ENCODE results near the gene PITPNC1.
"Not testable (repeated sequence)": the region's sequence is repeated elsewhere in the genome, so short reads cannot be mapped to it uniquely, and the experiment has no call there.

The PITPNC1 gene

GRCh38 chr17:67600408-67600807 lies 223.3 kb downstream of the PITPNC1 start:
- DNase-seq = no peak

DNA sequence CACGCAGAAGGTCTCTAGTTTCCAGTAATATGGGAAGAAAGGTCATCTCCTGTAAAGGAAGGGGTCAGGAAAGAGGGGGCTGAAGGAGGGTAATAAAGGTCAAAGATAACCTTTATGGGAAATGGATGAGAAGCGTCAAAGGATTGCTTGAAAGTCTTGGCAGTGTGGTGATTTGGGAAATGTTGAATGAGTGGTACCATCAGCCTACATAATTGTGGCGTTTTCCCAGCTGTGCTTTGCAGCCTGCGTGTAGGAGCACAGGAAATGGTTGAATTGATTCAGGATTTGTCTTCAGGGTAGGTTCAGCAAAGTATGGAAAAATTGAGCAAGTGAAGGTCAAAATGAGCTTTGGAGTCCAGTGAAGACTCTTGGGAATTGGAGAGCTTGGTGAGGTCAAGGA lies 224.8 kb downstream of the PITPNC1 start:
- no peak for DNase-seq

GRCh38 chr17:67602444-67602843 lies 225.4 kb downstream of the PITPNC1 start:
- no peak for DNase-seq

- peak; percentile 33 for DNase-seq
Observed at GRCh38 chr17:67602974-67603373, 225.9 kb downstream of the PITPNC1 start.

GRCh38 chr17:67605256-67605912 lies 228.3 kb downstream of the PITPNC1 start:
- no peak for DNase-seq

- DNase-seq = no peak
Observed at GRCh38 chr17:67606471-67606870, 229.4 kb downstream of the PITPNC1 start.

GRCh38 chr17:67606896-67607604 lies 230.0 kb downstream of the PITPNC1 start:
- DNase-seq = no peak

DNA sequence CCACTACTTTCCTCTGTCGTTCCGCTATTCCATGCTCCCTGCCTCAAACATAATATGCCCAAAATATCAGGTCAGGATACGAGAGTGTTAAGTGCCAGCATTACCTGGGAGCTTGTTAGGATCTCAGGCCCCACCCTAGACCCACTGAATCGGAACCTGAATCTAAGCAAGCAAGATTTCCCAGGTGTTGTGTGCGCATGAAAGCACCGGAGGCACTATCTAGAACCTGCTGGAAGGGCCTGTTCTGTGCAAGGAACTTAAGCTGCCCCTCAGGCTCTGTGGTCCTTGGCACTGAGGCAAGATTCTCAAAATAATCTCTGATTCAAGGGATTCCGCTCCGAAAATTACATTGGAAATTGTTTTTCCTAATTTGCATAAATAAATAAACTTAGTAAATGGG lies 233.0 kb downstream of the PITPNC1 start:
- no peak for DNase-seq

- DNase-seq = no peak
Observed at GRCh38 chr17:67613961-67614360, 236.9 kb downstream of the PITPNC1 start.

GRCh38 chr17:67615011-67615561 lies 238.0 kb downstream of the PITPNC1 start:
- DNase-seq = no peak

DNA sequence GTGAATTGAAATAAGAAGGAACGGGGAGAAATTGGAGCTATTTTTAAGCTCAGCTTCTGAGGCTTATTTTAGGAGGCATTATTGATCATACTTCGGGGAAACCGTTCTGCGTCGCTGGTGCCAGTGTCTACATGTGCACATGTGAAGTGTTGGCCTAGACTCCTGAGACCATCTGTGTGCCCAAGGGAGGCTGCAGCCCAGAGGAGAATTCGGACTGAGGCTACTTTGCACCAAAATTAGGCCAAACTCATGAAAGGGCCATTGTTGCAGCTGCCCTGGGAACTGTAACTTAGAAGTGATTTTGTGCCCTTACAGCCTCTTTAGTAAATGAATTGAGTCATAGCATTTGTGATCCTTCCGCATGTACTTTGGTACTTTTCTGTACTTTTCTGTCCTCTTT lies 238.7 kb downstream of the PITPNC1 start:
- DNase-seq = no peak

DNA sequence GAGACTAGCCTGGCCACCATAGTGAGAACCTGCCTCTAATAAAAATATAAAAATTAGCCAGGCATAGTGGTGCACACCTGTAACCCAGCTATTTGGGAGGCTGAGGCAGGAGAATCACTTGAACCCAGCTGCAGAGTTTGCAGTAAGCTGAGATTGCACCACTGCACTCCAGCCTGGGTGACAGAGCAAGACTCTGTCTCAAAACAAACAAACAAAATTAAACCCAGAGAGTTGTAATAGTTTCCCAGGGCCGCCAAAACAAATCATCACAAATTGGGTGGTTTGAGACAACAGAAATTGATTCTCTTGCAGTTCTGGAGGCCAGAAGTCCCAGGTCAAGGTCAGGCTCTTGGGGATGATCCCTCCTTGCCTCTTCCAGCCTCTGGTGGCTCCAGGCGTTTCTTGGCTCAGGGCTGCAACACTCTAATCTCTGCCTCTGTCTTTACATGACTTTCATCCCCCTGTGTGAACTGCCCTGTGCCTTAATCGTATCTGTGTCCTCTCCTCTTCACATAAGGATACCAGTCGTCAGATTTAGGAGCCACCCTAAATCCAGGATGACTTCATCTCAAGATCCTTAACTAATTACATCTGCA lies 240.3 kb downstream of the PITPNC1 start:
- no peak for DNase-seq

GRCh38 chr17:67619555-67619954 lies 242.5 kb downstream of the PITPNC1 start:
- no peak for DNase-seq

- DNase-seq = no peak
Observed at GRCh38 chr17:67620088-67620487, 243.0 kb downstream of the PITPNC1 start.

DNA sequence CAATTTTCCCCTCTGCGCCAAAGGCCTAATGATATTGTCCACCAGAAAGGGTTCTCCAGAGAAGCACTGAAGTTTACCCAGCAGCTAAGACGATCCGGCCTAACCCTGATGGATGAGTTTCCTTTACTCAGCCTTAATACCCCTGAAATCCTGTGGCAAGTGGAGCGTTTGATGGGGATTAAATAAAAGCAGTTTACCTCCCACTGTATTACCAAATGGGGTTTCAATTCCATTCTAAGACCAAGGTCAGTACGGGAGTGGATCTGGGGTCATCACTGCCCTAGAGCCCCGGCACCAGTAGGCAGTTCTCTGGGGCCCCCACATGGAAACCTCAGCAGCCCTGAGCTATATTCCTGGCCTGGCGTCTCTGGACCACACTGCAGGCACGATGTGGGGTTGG lies 243.6 kb downstream of the PITPNC1 start:
- no peak for DNase-seq

DNA sequence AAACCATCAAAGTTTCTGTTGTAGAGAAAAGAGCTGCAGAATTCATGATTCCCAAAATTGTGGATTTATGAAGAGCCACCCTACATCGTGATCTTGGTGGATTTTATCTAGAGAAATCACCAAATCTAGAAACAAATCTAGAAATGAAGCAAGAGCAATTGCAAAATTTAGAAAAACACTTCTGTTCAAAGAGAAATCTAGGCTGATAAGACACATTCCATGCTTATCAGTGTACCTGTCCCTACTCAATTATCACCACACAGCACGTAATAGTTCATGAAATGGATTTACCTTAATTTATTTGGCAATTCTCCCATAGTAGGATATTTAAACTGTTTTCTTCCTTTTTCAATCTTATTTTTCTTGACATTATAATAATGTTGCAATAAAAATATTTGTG lies 246.7 kb downstream of the PITPNC1 start:
- DNase-seq = no peak

- DNase-seq = peak; percentile 39
Observed at GRCh38 chr17:67624886-67625656, 248.0 kb downstream of the PITPNC1 start.

GRCh38 chr17:67625971-67626370 lies 248.9 kb downstream of the PITPNC1 start:
- no peak for DNase-seq

- DNase-seq = no peak
Observed at GRCh38 chr17:67628580-67629013, 251.5 kb downstream of the PITPNC1 start.

GRCh38 chr17:67629971-67630320 lies 252.9 kb downstream of the PITPNC1 start:
- DNase-seq = peak; percentile 29

- DNase-seq = not testable (repeated sequence)
Observed at GRCh38 chr17:67630836-67631235, 253.8 kb downstream of the PITPNC1 start.

DNA sequence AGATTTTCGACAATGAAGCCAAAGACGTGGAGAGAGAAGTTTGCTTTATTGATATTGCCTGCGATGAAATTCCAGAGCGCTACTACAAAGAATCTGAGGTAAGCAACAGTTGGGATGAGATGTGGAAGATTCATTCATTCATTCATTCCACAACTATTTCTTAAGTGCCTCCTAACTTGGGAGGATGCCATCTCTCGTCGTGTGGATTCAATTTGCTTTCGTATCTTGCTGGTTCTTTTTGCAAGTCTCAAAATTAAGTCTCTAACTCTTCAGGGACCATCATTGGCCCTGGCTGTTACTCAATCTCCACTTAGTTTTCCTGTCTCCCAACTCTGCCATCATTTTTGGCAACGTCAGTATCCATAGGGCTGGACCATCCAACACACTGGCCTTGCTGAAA lies 255.1 kb downstream of the PITPNC1 start:
- no peak for DNase-seq

DNA sequence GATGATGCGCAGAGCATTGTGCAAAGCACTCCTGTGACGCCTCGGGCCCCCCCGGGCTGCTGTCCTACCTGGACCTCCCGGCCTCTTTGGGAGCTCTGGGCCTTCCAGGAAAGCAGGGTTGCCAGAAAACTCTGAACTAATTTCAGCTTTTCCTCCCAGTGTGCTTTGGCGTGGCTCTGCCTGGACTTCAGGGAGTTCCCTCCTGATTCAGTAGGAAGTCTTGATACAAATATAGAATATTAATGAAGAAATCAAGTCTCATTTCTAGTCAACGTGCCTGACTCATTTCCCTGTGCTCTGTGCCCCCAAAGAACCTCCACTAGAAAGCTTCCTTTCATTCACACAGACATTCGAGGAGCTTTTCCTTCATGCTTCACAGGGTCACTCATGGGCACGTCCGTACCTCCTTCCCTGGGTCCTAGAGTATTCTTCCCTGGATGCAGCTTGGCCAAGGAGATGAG lies 256.7 kb downstream of the PITPNC1 start:
- no peak for DNase-seq
